HG03432 (cell line): Measurements from ENCODE around the gene L3MBTL2.
"Not testable (repeated sequence)": the region's sequence is repeated elsewhere in the genome, so short reads cannot be mapped to it uniquely, and the experiment has no call there.

Experiments
- ATAC-seq: cut with Tn5 transposase; IDR thresholded peaks from one replicate; pipeline ENCODE4 v1.9.1; 2021; ENCODE audit warnings: mild to moderate bottlenecking, moderate library complexity; ENCODE audit not compliant: unreplicated experiment

The L3MBTL2 gene

GRCh38 chr22:41204992-41205900 lies at the start of gene L3MBTL2:
L3MBTL2 (plus strand) TSS chr22:41205312; CDS start chr22:41205363, 51 bp downstream.
- ATAC-seq = peak; percentile 95

DNA sequence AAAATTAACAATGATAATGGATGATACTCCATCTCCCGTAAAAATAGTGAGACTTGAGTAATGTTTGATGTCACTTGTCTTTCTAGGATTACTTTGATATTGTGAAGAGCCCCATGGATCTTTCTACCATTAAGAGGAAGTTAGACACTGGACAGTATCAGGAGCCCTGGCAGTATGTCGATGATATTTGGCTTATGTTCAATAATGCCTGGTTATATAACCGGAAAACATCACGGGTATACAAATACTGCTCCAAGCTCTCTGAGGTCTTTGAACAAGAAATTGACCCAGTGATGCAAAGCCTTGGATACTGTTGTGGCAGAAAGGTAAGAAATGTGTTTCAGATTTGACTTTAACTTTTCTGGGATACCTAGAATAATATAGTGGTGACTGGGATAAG lies 48.0 kb upstream of the L3MBTL2 start:
- ATAC-seq = no peak

- ATAC-seq = no peak
These were observed 36.0 kb upstream of the L3MBTL2 start for GRCh38 chr22:41169157-41169556.

GRCh38 chr22:41171996-41172395 lies 33.1 kb upstream of the L3MBTL2 start:
- no peak for ATAC-seq

- no peak for ATAC-seq
These were observed 29.6 kb upstream of the L3MBTL2 start for GRCh38 chr22:41175546-41175945.

DNA sequence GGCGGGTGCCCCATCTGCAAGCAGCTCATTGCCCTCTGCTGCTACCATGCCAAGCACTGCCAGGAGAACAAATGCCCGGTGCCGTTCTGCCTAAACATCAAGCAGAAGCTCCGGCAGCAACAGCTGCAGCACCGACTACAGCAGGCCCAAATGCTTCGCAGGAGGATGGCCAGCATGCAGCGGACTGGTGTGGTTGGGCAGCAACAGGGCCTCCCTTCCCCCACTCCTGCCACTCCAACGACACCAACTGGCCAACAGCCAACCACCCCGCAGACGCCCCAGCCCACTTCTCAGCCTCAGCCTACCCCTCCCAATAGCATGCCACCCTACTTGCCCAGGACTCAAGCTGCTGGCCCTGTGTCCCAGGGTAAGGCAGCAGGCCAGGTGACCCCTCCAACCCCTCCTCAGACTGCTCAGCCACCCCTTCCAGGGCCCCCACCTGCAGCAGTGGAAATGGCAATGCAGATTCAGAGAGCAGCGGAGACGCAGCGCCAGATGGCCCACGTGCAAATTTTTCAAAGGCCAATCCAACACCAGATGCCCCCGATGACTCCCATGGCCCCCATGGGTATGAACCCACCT lies 28.0 kb upstream of the L3MBTL2 start:
- ATAC-seq = no peak

GRCh38 chr22:41177622-41178424 lies 27.3 kb upstream of the L3MBTL2 start:
- no peak for ATAC-seq

DNA sequence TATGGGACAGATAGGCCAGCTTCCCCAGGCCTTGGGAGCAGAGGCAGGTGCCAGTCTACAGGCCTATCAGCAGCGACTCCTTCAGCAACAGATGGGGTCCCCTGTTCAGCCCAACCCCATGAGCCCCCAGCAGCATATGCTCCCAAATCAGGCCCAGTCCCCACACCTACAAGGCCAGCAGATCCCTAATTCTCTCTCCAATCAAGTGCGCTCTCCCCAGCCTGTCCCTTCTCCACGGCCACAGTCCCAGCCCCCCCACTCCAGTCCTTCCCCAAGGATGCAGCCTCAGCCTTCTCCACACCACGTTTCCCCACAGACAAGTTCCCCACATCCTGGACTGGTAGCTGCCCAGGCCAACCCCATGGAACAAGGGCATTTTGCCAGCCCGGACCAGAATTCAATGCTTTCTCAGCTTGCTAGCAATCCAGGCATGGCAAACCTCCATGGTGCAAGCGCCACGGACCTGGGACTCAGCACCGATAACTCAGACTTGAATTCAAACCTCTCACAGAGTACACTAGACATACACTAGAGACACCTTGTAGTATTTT lies 26.6 kb upstream of the L3MBTL2 start:
- ATAC-seq = no peak

- ATAC-seq = not testable (repeated sequence)
These were observed 24.8 kb upstream of the L3MBTL2 start for GRCh38 chr22:41180362-41180761.

GRCh38 chr22:41180926-41181325 lies 24.2 kb upstream of the L3MBTL2 start:
- no peak for ATAC-seq

- ATAC-seq = no peak
These were observed 23.5 kb upstream of the L3MBTL2 start for GRCh38 chr22:41181349-41182241.

- no peak for ATAC-seq
These were observed 20.4 kb upstream of the L3MBTL2 start for GRCh38 chr22:41184679-41185078.

DNA sequence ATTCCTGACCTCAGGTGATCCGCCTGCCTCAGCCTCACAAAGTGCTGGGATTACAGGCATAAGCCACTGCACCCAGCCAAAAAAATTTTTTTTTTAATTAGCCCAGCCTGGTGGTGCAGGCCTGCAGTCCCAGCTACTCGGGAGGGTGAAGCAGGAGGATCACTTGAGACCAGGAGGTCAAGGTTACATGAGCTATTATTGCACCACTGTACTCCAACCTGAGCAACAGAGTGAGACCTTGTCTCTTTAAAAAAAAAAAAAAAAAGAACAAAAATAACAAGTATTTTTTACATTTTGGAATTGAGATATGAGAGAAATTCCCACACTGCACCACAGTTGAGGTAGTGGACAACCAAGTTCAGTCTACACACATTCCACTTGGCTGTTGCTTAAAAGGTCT lies 13.6 kb upstream of the L3MBTL2 start:
- no peak for ATAC-seq

GRCh38 chr22:41193829-41194228 lies 11.3 kb upstream of the L3MBTL2 start:
- ATAC-seq = no peak

DNA sequence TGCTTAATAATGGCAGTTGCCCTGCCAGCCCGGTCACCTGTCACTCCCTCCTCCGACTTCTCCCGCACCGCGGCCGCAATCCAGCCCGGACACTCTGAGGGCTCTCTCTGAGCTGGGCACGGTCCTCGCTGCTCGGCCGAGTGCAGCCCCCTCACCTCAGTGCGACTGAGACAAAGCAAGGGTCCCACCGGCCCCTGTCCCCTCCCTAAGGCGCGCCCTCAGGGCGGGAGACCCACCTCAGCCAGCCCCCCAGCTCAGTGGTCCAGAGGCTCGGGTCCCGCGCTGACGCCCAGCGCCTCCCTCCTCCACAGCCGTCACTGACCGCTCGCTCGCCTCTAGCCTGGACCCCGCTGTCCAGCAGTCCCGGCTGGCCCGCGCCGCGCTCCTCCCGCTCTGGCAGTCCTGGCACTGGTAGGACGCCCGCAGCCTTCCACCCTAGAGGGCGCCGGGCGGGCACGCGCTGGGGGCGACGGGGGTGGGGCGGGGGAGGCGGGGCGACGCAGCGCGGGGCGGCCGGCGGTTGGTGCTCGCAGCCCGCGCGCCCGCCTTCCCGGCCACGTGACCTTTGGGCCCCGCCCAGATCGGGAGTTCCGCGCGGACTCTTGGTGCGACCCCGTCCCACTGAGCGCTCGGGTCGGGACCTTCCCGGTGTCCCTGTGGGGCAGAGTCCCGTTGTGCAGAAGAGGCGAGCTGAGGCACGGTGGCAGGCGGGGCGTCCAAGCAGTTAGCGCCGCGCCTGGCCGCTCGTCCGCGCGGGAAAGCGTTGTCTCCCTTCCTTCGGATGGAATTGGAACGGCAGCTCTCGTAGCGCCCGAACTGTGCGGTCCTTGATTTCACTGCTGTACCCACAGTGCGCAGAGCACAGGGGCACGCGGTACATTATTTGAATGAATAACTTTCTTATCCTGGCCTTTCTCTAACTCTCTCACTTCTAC lies 7.8 kb upstream of the L3MBTL2 start:
- peak; percentile 80 for ATAC-seq

DNA sequence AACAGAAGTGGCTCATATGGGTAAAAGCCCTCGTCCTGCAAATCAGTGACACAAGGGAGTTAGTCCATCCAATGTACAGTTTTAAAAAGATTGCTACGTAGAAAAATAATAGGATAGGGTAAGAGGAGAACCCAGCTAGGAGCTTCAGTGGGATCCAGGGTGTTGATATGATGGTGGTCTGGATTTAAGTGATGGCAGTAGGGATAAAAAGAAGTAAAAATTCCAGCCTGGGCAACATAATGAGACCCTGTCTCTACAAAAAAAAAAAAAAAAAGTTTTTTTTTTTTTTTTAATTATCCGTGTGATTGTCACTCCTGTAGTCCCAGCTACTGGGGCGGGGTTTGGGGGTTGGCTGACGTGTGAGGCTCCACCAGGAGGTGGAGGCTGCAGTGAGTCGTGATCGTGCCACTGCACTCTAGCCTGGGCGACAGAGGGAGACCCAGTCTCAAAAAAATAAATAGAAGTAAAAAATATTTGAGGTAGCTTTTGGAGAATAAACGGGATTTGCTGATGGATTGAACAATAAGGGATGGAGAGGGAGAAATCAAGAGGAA lies 7.0 kb upstream of the L3MBTL2 start:
- no peak for ATAC-seq

GRCh38 chr22:41201141-41201540 lies 4.0 kb upstream of the L3MBTL2 start:
- no peak for ATAC-seq

DNA sequence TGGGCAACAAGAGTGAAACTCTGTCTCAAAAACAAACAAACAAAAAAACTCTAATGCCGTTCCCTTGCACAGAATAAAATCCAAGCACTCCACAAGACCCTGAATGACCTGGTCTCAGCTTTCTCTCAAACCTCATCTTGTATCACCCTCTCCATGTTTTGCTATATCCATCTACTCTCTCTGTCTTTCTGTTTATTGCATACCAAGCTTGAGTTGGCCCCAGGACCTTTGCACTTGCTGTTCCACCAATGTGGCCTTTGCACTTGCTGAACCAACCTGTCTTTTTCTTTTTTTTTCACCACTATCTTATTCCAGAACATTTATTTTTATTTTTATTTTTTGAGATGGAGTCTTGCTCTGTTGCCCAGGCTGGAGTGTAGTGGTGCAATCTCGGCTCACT lies 2.0 kb upstream of the L3MBTL2 start:
- no peak for ATAC-seq

DNA sequence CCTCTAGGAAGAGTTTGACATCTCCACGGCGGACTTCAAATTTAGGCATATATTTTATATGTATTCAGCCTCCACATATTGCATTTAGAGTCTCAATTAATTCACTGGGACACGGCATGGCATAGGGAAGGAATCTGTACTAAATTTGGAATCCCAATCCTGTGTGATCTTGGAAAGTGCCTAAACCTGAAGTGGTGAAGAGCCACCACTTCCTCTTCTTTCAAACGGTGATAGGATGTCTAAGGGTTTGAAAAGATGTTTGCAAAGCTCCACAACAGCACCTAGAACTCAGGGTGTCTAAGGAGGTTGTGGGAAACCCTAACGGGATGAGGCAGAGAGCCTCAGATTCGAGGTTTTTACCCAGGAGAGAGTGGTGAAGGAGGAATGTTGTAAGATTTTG lies 1.0 kb upstream of the L3MBTL2 start:
- ATAC-seq = no peak
